CD14-positive monocyte (primary cell): Measurements from ENCODE around the gene PIK3R3. TPM values are rescaled to one million over a fixed set of nuclear protein-coding genes. Genes with fewer than 3 reads are reported as not detected.

Source experiments
- DNase-seq, 3 donors: peaks; one replicate each; pipeline ENCODE4 v3.0.0-alpha.2; 2011 to 2022
- H2AFZ ChIP-seq: 2 replicates; pipeline ENCODE4 v1.6.0; 2012; ENCODE audit warnings: mild to moderate bottlenecking, low read depth, low read length, inconsistent platforms; ENCODE audit not compliant: insufficient read depth, poor library complexity, severe bottlenecking
- H3K27ac ChIP-seq, 2 donors: 1 replicate in 1 of 2; 2 replicates in 1 of 2; pipeline ENCODE4 v1.5.1; 2012 to 2013; ENCODE audit warnings: low read length in 2 of 2, control low read depth in 1 of 2, inconsistent platforms in 1 of 2, low read depth in 1 of 2, mild to moderate bottlenecking in 1 of 2
- H3K27me3 ChIP-seq, 2 donors: one replicate each; pipeline versions ENCODE4 v1.6.0 to v1.6.1; 2011 to 2013; ENCODE audit warnings: low read length in 2 of 2; ENCODE audit not compliant: control insufficient read depth in 2 of 2, insufficient read depth in 2 of 2
- H3K36me3 ChIP-seq, 2 donors: replicated peaks in 1 of 2; 1 replicate in 1 of 2; 2 replicates in 1 of 2; pipeline versions ENCODE4 v1.5.1 to v1.6.1; 2012 to 2013; ENCODE audit warnings: low read length in 2 of 2, control low read depth in 1 of 2, inconsistent platforms in 1 of 2, mild to moderate bottlenecking in 1 of 2; ENCODE audit not compliant: insufficient read depth in 2 of 2, control insufficient read depth in 1 of 2
- H3K4me1 ChIP-seq, 2 donors: 1 replicate in 1 of 2; 2 replicates in 1 of 2; pipeline versions ENCODE4 v1.5.1 to v1.6.1; 2012 to 2013; ENCODE audit warnings: low read length in 2 of 2, control low read depth in 1 of 2, inconsistent platforms in 1 of 2, mild to moderate bottlenecking in 1 of 2, moderate library complexity in 1 of 2; ENCODE audit not compliant: insufficient read depth in 2 of 2, control insufficient read depth in 1 of 2
- H3K4me2 ChIP-seq: replicated peaks from 2 replicates; pipeline ENCODE3; 2012; ENCODE audit warnings: low read length, moderate library complexity, mild to moderate bottlenecking; ENCODE audit not compliant: poor library complexity, severe bottlenecking; ENCODE audit errors: extremely low read depth
- H3K4me3 ChIP-seq, 3 experiments: fragments of 200-600 bp in 1 of 3; sonication (generic) in 1 of 3; replicated peaks in 1 of 3; 1 replicate in 2 of 3; 2 replicates in 1 of 3; pipeline ENCODE4 v1.5.1; 2011 to 2013; ENCODE audit warnings: low read length in 3 of 3, mild to moderate bottlenecking in 3 of 3, control low read depth in 2 of 3, low read depth in 2 of 3, inconsistent platforms in 1 of 3, moderate library complexity in 1 of 3
- H3K79me2 ChIP-seq: 2 replicates; pipeline ENCODE4 v1.6.0; 2012; ENCODE audit warnings: mild to moderate bottlenecking, control low read depth, inconsistent platforms, low read length, moderate library complexity; ENCODE audit not compliant: insufficient read depth
- H3K9ac ChIP-seq: 2 replicates; pipeline ENCODE4 v1.6.0; 2017; ENCODE audit warnings: low read length, mild to moderate bottlenecking; ENCODE audit not compliant: insufficient read depth, poor library complexity, severe bottlenecking
- H3K9me3 ChIP-seq, 2 donors: replicated peaks in 1 of 2; 1 replicate in 1 of 2; 2 replicates in 1 of 2; pipeline versions ENCODE4 v1.5.1 to v1.6.1; 2012 to 2013; ENCODE audit warnings: low read length in 2 of 2, control low read depth in 1 of 2; ENCODE audit not compliant: control insufficient read depth in 1 of 2, insufficient read depth in 1 of 2
- H4K20me1 ChIP-seq: 2 replicates; pipeline ENCODE4 v1.6.0; 2012; ENCODE audit warnings: mild to moderate bottlenecking, low read length, control low read depth, moderate library complexity; ENCODE audit not compliant: insufficient read depth
- H3K27ac Mint-ChIP-seq, 7 donors: one replicate each; pipeline ENCODE4 v1.8.0; 2020; ENCODE audit warnings: mild to moderate bottlenecking in 7 of 7, mixed read lengths in 7 of 7, moderate library complexity in 6 of 7, inconsistent platforms in 2 of 7
- H3K27me3 Mint-ChIP-seq, 3 donors: one replicate each; pipeline ENCODE4 v1.8.0; 2021 to 2022; ENCODE audit warnings: low read depth in 3 of 3, mild to moderate bottlenecking in 3 of 3, mixed read lengths in 3 of 3, moderate library complexity in 3 of 3, inconsistent platforms in 1 of 3
- H3K36me3 Mint-ChIP-seq, 2 donors: one replicate each; pipeline ENCODE4 v1.8.0; 2020; ENCODE audit warnings: mixed read lengths in 2 of 2, inconsistent platforms in 1 of 2, mild to moderate bottlenecking in 1 of 2
- H3K4me1 Mint-ChIP-seq: one replicate; pipeline ENCODE4 v1.8.0; 2020; ENCODE audit warnings: mild to moderate bottlenecking, mixed read lengths
- H3K4me3 Mint-ChIP-seq, 2 donors: one replicate each; pipeline ENCODE4 v1.8.0; 2020; ENCODE audit warnings: mild to moderate bottlenecking in 2 of 2, mixed read lengths in 2 of 2, moderate library complexity in 1 of 2
- H3K9me3 Mint-ChIP-seq, 7 donors: one replicate each; pipeline ENCODE4 v1.8.0; 2020 to 2022; ENCODE audit warnings: mixed read lengths in 7 of 7, mild to moderate bottlenecking in 6 of 7, moderate library complexity in 6 of 7, inconsistent platforms in 2 of 7
- WGBS: methylation state at CpG from one replicate; pipeline ENCODE4 v1.1.5; 2013; ENCODE audit warnings: missing lambda C conversion rate; ENCODE audit not compliant: insufficient coverage; 5-methylcytosine and 5-hydroxymethylcytosine counted together
- intact Hi-C, 2 donors: fragments of 100-400 bp; cut with micrococcal nuclease; formaldehyde crosslinking; loops; one replicate each; pipeline versions ENCODE4 v1.15.0 to v1.15.1; 2023
- polyA plus RNA-seq, 3 donors: library from polyadenylated mRNA; depleted of rRNA in 1 of 3; unstranded in 2 of 3; stranded (reverse) in 1 of 3; fragments of 300-500 nt in 2 of 3; fragments of >200 nt in 1 of 3; fragmentation: Illumina TruSeq in 2 of 3; gene quantifications; 1 replicate in 2 of 3; 2 replicates in 1 of 3; pipeline ENCODE4 v1.2.3, GENCODE V29; 2012 to 2021
- TF ChIP-seq, protein P1 (sequence below): fragments of 200-600 bp; IDR thresholded peaks from one replicate; pipeline ENCODE4 v1.8.0; 2022; ENCODE audit warnings: antibody characterized with exemption, mild to moderate bottlenecking

The PIK3R3 gene
- polyA plus RNA-seq, 3 donors, result 0.09 to 0.28 (median 0.17) TPM

DNA sequence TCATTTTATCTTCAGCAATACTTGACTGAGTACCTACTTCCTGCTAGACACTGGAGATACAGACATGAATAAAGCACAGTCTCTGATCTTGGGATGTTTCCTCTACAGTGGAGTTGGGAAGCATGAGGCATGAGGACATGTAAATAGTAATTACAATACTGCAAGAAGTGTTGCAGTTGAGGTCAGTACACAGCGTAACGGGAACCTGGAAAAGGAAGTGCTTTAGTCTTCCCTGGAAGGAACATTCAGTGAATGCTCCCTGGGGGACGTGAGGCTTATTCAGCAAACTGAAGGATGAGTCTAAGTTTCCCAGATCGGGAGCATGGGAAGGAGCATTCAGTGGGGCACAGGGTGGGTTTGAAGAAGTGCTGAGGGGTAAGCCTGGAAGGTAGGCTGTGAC is 112.4 kb downstream of the PIK3R3 start:
- Mint-ChIP-seq H3K27ac (no peak overlapping the region), H3K4me3 (no peak overlapping the region), H3K4me1 (no peaks in the 10 kb centered on the region), H3K9me3 (peaks cover 0 to 2% (median 0%) of the 10 kb centered on the region in 7 donors), H3K36me3 (peaks cover 25 to 27% of the 10 kb centered on the region in 2 donors), H3K27me3 (no peaks in the 10 kb centered on the region)
- DNase-seq, result no peak
- Histone ChIP-seq H3K27me3 (no peaks in the 10 kb centered on the region), H3K27ac (no peak overlapping the region), H3K4me1 (peaks cover 25 to 27% of the 10 kb centered on the region in 2 donors), H2AFZ (no peak overlapping the region), H3K9ac (no peak overlapping the region), H3K36me3 (peaks cover 12 to 27% of the 10 kb centered on the region in 2 donors), H4K20me1 (no peaks in the 10 kb centered on the region), H3K79me2 (no peaks in the 10 kb centered on the region), H3K9me3 (no peaks in the 10 kb centered on the region), H3K4me3 (no peak overlapping the region), H3K4me2 (no peak overlapping the region)
- intact Hi-C loops, result no loop called here
- WGBS, result 43% methylated on average over 4 of the region's 4 CpGs
- TF ChIP-seq, protein P1, sequence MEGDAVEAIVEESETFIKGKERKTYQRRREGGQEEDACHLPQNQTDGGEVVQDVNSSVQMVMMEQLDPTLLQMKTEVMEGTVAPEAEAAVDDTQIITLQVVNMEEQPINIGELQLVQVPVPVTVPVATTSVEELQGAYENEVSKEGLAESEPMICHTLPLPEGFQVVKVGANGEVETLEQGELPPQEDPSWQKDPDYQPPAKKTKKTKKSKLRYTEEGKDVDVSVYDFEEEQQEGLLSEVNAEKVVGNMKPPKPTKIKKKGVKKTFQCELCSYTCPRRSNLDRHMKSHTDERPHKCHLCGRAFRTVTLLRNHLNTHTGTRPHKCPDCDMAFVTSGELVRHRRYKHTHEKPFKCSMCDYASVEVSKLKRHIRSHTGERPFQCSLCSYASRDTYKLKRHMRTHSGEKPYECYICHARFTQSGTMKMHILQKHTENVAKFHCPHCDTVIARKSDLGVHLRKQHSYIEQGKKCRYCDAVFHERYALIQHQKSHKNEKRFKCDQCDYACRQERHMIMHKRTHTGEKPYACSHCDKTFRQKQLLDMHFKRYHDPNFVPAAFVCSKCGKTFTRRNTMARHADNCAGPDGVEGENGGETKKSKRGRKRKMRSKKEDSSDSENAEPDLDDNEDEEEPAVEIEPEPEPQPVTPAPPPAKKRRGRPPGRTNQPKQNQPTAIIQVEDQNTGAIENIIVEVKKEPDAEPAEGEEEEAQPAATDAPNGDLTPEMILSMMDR, result no peak

DNA sequence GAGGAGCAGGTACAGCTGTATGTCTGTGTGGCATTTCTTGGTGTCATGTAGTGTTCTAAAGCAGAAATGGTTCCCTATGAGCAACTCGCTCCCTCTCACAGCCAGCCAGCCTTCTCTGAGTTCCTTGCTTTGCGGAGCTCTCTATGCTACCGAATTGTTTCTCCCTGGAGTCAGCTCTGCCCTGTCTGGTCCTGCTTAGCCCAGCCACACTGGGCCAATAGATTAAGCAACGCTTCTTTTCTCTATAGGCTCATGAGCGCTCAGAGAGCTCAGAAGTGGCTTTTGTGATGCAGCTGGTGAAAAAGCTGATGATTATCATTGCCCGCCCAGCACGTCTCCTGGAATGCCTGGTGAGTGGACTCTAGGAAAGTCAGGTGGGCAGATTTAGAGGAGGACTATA is 113.1 kb downstream of the PIK3R3 start:
- no peak for DNase-seq
- intact Hi-C loops, result no loop called here
- H3K27me3 Mint-ChIP-seq, result no peaks in the 10 kb centered on the region
- TF ChIP-seq, protein P1, result no peak
- Histone ChIP-seq H3K9me3 (no peaks in the 10 kb centered on the region), H3K4me2 (no peak overlapping the region), H3K27me3 (no peaks in the 10 kb centered on the region), H3K27ac (no peak overlapping the region), H3K79me2 (no peaks in the 10 kb centered on the region), H3K36me3 (peaks cover 12 to 27% of the 10 kb centered on the region in 2 donors), H4K20me1 (no peaks in the 10 kb centered on the region), H3K4me3 (no peak overlapping the region), H2AFZ (no peak overlapping the region), H3K4me1 (peaks cover 25 to 27% of the 10 kb centered on the region in 2 donors), H3K9ac (no peak overlapping the region)
- H3K36me3 Mint-ChIP-seq, result peaks cover 25 to 26% of the 10 kb centered on the region in 2 donors
- H3K9me3 Mint-ChIP-seq, result peaks cover 0 to 2% (median 0%) of the 10 kb centered on the region in 7 donors
- no peak overlapping the region for H3K4me3 Mint-ChIP-seq
- no peaks in the 10 kb centered on the region for H3K4me1 Mint-ChIP-seq
- no peak overlapping the region for H3K27ac Mint-ChIP-seq
- over 99% methylated on average over 7 of the region's 7 CpGs for WGBS
